ENCODE measurements around the gene C2CD2.
"Not testable (repeated sequence)": the region's sequence is repeated elsewhere in the genome, so short reads cannot be mapped to it uniquely, and the experiment has no call there.

C2CD2 gene

DNA sequence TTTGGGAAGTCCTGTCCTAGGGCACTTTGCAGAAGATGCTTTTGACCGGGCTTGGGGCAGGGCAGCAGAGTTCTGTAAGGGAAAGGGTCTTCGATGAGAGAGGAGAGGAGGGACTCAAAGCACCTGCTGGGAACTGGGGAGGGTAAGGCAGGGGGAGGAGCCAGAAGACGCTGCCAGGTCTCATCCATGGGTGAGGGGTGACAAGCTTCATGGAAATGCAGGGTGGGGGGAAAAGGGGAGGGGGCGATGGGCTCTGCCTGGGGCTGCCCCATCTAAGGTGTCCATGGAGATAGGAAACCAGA lies 20.9 kb upstream of the C2CD2 start:
- no peak for DNase-seq

DNA sequence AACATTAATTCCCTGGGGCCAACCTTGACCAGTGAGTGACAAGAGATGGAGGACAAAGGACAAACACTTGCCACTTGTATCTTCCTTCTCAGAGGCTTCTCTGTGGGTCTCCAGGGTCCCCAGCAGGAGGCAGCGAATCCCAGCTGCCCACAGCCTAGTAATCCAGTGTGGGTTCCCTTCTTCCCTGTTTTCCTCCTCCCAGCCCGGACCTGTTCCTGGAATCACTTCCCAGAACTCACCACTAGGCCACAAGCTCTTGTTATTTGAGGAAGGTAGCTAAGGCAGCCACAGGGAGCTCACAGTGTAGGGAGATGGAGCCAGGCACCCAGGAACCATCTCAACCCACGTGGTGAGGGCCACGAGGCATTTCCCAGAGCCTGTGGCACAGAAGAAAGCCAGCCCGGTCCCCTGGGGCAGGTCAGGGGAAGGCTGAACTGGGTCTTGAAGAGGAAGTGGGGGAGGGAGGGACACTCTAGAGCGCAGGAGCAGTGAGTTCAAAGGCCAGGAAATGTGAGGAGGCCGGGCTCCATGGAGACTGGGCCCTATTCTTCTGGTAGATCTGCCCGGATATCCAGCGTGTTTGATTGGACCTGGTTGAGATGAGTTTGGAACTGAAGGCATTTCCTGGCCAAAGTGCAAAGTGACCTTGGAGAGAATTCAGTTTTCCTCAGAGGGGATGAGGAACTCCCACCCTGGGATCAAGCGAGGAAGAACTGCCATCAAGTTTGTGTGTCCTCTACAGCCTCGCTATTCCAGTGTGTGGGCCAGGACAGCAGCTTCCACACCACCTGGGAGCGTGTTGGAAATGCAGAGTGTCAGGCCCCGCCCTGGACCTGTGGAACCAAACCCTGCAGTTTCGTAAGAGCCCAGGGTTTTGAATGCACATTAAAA lies 20.3 kb upstream of the C2CD2 start:
- DNase-seq, result no peak

DNA sequence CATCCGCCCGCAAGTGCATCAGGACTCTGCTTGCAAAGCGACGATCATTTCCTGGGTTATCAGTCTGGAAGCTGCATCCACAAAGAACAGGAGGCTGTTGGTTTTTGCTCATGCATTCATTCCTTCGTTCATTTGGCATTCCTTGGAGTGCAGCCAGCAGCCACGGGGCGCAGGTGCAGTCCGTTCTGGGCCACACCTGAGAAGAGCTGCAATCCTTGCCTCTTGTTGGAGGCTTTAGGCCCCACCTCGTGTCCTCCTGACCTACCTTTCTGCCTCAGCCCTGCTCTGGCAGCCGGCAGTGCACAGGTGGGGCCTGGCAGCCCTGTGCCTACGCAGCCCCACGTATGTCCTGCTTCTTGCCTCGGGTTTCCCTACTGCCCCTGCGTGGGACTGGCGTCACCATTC lies 19.6 kb upstream of the C2CD2 start:
- no peak for DNase-seq

DNA sequence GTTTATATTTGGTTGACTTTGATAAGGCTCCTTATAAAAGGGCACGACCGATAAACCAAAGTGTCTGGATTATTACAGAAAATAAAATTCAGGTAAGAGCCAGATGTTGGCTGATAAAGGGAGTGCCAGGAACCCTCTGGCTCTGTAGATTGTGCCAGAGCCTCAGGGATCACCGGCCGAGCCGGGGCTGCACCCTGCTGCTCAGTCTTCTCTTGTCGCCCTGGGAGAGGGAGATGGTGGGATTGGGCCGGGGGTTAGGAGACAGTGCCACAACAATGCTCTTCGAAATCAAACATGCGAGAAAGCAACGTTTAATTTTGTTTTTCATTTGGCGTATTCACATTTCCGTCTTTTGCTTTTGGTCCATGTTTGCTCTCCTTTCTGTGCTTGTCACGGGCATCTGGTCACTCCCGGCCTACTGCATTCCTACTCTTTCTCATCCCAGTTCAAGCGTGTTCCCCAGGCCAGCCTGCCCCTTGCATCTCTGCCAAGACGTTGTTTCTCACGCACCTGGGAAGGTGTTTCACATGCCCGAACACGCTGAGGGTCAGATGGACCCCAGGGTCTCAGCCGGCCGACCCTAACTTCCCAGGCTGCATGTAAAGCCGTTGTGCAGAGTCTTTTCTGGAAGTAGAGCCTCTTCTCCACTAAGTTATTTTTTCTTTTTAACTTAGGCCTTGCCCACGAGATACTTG lies 18.8 kb upstream of the C2CD2 start:
- no peak for DNase-seq

DNA sequence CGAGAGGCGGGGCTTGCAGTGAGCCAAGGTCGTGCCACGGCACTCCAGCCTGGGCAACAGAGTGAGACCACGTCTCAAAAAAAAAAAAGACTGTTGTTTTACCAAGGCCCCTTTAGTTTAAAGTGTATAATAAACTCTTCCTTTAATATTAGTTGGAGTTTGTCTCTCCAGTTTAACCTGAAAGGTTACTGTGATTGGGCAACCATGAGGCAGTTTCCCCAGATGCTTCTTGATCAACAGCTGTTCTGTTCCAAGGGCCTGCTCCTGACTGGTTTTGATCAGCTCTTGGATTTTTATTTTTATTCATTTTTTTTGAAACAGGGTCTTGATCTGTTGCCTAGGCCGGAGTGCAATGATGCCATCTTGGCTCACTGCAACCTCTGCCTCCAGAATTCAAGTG lies 18.1 kb upstream of the C2CD2 start:
- DNase-seq, result no peak

DNA sequence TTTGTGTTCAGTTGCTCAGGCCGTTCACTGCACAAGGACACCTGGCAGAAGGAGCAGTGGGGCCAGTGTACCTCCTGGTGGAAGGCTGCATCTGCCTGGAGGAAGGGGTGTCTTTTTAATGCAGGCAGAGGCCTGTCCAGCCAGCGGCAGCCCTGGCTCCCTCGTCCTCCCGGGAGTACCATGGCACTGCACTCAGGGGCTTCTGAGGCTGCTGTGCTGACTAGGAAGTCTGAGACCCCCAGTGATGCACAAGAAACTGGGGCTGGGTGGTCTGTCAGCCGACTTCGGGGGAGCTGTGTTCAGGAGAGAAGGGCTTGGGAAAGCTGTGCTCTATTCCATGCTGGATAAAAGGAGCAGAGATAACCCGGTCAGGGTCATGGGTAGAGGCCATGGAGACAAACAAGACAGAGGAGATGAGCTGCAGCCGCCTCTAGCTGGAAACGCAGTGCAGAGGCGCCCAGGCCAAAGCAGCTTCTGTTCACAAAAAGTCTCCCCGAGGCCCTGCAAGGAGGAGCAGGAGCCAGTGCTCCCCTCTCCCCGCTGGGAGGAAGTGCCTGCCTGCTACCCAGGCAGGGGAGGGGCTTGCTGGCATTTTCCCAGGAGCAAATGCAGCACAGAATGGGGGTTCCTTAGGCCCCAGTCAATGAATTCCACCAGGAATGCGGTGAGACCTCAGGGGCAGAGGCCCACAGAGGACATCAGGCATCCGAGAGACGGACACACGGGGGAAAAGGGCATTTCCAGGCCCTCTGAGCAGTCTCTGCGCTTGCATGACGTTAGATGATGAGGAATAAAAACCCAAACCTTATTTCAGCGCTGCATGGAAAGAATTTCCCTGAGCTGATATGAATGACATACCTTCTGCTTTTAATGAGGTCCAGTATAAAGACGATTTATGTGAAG lies 17.2 kb upstream of the C2CD2 start:
- DNase-seq, result no peak

DNA sequence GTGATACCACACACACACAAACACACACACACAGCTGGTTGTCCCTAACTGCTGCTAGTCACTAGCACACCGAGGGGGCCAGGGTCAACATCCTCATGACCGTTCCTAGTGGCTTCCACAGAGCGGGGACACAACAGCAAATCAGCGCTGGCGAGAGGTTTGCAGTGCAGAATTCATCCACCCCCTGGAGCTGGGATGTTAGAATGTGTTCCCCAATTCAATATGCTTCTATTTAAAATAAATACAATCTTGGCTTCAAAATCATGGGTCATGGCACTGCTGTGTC lies 16.2 kb upstream of the C2CD2 start:
- DNase-seq, result no peak

DNA sequence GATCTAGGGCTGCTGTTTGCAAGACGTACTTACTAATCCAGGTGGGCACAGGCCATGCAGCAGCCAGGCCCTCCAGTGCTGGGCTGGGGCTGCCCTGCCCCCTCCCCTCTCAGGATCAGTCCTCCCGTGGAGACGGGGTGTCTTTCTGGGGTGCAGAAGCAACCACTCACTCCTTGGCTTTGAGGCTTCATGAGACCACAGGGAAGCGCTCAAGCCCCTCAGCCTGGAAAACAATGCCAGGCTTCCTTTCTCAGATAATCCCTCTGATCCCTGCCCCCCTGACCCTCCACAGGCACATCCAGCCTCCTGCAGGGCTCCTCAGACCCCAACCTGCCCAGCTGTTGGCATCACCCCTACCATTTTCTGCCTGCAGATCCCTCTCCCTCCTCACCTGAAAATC lies 13.9 kb upstream of the C2CD2 start:
- DNase-seq, result no peak

DNA sequence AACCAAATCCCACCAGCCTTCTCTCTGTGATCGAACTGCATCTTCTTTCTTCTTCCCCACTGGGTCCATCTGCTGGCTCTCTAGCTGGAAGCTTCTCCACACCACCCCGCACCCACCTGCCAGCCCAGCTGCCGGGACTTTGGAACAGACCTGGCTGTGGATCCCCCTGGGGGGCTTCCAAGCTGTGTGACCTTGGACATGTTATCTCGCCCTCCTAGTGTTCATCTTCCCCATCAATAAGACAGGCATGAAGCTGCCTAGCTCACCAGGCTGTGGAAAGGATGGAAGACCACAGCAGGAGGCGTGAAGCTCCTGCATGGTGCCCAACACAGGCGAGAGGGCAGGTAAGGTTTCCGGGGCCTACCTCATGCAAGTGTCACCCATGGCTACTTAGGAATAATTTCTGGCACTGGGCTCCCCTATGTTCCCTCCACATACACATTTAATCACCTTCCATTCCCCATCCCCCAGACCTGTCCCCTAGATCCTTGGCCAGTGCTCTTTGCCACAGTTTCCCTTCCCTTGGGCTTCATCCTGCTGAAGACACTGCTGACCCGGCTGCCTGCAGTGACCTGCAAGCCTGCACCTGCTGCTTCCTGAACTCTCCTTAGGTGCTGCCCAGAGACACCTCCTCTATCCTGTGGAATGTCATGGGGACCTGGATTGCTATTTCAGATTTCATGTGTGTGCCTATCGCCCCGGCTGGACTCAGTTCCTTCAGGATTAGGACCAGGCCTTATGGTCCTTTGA lies 13.2 kb upstream of the C2CD2 start:
- no peak for DNase-seq

DNA sequence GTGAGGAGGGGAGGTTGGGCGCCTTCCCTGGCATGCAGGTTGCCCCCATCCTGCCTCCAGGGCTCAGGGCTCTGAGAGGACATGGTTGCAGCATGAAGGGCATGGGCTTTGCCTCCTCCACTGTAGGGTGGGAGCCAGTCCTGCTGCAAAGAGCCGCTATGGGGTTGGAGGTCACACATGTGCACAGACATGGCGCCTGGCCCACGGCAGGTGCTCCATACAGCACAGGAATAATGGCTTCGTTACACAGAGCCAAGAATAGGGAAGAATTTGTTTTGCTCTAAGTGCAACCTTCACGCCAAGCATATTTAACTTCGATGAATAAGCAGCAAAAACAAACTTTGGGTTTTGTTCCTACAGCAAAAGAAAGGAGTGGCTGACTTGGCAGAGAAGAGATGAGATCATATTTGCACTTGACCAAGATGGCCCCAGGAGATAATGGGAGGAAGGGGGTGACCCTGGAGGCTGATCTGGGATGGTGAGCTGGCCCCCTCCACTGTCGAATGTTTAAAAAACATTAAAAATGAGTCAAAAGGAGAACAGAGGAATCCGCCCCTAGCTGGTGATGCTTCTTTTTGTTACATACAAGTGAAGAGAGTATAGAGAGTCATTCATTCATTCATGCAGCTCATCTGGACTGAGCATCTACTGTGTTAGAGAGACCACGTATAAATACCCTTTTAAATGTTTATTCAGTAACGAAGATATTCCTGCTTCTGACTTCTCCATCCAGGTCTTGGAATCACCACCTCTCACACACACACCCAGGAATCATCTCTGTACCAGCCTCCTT lies 12.4 kb upstream of the C2CD2 start:
- no peak for DNase-seq

DNA sequence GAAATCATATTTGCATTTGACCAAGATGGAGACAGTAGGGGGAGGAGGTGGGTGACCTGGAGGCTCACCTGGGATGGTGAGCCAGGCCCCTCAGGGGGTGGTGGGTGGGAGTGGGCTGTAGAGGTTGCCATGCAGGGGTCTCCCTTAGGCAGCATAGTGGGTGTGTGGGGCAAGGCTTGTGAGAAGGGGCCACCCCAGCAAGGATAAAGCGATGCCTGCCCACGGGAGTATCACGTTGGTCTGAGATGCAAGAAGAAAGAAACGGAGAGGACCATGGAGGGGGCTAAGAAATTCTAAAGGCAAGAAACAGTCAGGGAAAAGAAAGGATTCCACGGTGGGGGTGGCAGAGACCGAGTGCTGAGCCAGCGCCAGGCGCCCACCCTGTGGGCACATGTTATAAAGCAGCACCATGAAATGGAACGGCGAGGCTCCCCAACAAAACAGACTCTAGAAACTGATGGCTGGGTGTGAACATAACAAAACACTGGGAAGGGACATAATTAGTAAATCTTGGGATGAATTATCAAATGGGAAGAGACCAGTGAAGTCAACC lies 11.7 kb upstream of the C2CD2 start:
- DNase-seq, result no peak

DNA sequence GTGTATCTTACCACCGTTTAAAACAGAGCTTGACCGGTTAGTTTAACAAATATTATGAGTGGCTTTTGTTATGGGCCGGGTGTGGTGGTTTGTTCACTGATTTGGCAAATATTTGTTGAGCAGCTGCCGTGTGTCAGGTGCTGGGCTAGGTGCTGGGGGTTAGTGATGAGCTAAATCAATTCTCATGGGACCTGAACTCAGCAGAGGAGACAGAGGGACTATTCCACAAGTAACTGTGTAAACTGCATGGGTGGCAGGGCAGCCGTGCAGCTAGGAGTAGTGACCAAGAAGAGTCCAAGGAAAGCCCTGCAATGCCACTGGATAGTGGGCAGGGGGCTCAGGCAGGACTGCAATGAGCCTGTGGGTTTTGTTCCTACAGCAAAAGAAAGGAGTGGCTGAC lies 11.2 kb upstream of the C2CD2 start:
- DNase-seq, result no peak

DNA sequence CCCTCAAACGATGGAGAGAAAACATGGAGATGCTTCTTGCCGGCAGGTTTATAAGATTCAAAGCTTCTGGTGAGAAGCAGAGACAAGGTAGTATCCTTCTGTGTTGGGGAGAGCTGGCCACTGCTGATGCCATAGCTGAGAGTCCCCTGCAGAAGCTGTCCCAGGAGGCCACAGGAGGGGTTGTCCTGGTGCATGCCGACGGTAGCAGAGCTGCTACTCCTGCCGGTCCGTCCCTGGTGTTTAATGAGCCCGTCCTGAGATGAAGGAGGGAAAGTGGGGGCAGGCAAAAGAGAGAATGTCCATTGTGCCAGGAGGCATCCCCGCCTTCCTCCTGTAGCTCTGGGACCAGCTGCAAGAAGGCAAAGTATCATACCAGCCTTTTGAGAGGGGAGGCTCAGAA lies 10.4 kb upstream of the C2CD2 start:
- no peak for DNase-seq

DNA sequence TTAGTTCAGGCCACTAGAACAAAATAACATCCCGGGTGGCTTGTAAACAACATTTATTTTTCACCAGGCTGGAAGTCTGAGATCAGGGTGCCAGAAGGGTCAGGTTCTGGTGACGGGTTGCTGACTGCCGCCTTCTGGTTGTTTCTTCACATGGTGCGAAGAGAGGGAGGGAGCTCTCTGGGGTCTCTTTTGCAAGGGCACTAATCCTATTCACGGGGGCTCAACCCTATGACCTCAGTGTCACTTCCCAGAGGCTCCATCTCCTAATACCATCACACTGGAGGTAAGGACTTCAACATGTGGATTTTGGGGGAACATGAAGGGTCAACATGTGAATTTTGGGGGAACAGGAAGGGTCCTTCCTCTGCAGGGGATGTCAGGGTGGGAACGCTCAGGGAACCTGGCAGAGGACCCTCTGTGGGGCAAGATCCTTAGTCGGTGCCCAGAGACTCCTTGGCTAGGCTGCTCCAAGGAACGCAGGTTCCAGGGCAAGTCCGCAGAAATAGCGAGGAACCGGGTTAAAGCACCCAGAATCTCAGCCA lies 8.7 kb upstream of the C2CD2 start:
- no peak for DNase-seq

DNA sequence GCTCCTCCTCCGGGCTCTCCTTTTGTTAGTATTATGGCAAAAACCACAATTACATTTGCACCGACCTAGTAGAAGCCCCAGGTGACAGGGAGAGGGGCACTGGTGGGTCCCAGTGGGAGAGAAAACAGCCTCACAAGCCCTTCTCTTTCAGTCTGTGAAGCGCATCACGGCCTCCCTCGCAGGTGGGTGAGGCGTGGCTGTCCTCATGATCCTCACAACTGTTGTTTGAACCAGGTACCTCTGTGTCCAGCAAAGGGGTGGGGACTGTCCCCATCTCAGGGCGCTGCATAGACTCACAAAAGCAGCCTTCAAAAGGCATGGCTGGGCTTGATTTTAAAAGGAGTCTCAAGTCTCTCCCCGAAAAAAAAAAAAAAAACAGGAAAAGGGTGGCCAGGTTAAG lies 7.9 kb upstream of the C2CD2 start:
- DNase-seq, result no peak

DNA sequence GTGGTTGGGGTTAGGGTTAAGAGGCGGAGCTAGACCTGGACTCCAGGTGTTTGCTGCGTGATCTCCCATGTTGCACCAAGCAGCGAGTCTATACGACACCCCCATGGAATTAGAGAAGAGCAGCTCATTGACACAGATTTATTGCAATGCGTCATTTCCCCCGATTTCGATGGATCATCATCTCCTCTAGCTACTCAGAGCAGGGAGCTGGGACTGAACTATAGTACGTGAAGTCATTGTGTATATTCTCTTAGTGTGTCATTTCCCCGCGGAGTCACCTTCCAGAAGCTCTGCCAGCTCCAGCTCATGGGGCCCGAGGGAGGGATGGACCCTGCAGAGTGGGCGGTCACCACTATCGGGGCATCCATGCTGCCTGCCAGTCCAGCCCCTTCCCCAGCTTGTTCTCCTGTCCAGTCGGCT lies 7.5 kb upstream of the C2CD2 start:
- DNase-seq, result no peak

DNA sequence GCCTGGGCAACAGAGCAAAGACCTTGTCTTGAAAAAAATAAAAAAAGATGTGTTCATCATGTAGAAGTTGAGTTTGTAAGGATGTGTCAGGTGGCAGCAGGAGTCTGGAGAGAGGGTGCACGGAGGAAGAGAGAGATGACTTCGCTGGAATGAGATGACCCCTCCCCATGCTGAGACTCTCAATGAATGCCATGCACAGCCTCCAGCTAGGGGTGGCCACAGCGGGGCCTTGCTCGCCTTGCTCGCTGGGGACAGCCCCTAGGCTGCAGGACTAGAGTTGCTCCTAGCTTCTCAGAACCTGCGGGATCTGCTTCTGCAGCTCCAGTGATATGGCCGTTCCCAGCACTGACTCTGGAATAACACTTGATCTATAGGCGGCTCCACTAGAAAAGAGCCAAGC lies 6.6 kb upstream of the C2CD2 start:
- no peak for DNase-seq

DNA sequence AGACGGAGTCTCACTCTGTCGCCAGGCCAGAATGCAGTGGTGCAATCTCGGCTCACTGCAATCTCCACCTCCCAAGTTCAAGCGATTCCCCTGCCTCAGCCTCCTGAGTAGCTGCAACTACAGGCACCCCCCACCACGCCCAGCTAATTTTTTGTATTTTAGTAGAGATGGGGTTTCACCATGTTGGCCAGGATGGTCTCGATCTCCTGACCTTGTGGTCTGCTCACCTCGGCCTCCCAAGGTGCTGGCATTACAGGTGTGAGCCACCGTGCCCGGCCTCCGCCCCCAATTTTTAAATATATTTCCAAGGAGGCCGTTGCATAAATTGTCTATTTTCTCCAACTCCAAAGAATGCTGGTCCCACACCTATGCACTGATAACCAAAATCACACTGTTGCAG lies 5.9 kb upstream of the C2CD2 start:
- not testable (repeated sequence) for DNase-seq

DNA sequence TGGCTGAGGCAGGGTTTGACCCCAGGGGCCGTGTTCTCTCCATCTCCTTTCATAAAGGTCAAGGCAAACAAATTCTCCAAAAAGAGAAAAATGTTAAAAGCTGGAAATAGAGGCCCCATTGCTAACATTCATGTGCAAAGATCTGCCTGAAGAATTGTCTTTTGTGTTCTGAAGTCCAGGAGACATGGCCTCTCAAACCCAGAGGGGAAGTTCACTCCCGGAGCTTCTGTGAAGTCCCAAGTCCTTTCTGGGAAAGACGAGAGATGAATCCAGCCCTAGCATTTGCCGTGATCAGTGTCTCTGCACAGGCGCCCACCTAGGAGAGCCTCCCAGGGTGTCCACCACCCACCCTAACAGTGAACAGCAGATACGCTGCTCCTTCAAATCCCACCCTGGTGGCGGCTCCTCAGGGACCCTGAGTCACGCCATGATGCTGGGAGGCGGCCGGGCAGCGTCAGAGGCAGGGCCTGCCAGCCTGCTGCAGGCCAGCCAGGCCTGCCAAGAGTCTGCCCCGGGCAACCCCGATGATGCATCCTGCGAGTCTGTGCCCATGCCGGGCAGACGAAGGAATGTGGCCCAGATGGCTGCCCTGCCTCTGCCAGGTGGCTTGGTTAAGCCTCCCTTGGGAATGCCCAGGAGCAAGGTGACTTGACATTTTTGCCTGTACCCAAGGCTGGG lies 5.2 kb upstream of the C2CD2 start:
- DNase-seq, result no peak

DNA sequence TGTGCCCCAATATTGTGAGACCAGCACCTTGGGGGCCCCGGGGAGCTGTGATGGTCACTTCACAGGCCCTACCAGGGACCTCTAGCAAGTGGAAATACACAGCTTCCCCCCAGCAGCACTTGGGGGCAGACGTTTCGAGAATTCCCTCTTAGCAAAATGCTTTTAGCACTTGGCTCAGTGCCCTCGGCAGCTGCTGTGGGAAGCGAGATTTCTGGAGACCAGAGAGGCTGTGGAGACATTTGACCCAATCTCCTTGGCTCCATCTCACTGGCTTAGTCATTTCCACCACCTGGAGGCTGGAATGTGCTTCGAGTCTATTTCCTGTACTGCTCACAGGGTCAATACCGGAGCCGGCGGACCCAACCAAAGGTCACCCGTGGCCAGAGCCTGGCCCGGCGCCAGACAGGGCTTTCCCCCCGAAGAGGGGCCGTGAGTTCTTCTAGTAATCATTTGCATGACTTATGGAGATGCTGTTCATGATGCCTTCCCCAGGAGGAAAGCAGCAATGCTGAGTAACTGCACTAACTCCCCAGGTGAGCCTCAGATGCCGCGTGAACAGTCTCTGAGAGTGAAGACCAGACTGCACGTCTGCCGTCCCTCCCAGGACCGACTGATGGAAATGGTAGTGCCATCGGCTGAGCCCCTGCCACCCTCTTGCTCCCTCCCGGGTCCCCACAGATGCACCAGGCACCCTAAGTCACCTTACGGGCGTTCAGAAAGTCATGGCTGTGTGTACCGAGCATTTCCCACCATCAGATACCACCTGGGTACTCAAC lies 4.4 kb upstream of the C2CD2 start:
- DNase-seq, result no peak
